Measurements from ENCODE around the gene LGR5. TPM values are rescaled to one million over a fixed set of nuclear protein-coding genes. Genes with fewer than 3 reads are reported as not detected.

The LGR5 gene
- polyA plus RNA-seq, 1 donor (not counting 4 experiments of a cell fraction or from before 2014, with no cell fraction given) = 0.05 TPM

DNA sequence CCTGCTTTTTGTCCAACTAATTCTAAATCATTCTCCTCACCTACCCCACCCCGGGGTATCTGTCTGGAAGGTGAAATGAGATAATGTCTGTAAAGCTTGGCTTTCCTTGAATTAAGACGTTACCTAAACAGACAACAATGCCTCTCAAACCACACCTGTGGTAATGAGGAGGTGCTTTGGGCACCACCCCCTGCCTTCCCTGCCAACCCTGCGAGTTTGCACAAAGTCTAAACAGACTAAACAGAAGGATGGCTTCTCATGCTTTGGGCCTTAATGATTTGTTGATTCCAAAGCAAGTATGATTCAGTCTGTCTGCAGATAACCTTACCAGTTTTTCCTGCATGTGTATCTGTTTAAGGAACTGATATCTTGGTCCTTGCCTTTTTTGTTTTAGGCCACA is 141.6 kb downstream of the LGR5 start:
- DNase-seq (ENCODE audit: low read depth, low spot score) = peak; percentile 59
- H3K36me3 ChIP-seq (ENCODE audit: control insufficient read depth in 2 of 2, extremely low read depth in 1 of 2, insufficient read depth in 2 of 2, low read length in 2 of 2) = no peaks in the 10 kb centered on the region
- no peaks in the 10 kb centered on the region for H3K27me3 ChIP-seq (ENCODE audit: control insufficient read depth, extremely low read depth, insufficient read depth, low read length)

DNA sequence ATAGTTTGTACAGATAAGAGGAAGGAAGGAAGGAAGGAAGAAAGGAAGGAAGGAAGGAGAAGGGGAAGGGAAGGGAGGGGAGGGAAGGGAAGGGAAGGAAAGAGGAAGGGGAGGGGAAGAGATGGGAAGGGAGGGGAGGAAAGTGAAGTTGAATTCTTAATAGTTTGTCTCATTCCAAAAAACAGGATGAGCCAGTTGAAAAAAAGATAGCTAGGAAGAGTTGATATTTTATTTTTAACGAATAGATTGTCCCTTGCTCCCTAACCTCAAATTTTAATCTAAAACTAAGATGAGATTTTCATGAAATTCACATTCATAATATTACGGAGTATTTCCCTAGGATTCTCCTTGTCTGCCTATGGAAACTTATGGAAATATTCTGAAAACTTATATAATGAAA is 143.3 kb downstream of the LGR5 start:
- no peak for FAIRE-seq
- Histone ChIP-seq H4K20me1 (ENCODE audit: control insufficient read depth, extremely low read depth, insufficient read depth, low read length) (no peaks in the 10 kb centered on the region), H3K27ac (ENCODE audit: control insufficient read depth, insufficient read depth, low read length) (no peak overlapping the region), H3K4me2 (ENCODE audit: control insufficient read depth, extremely low read depth, insufficient read depth, low read depth, low read length) (no peak overlapping the region), H3K4me3 (ENCODE audit: control insufficient read depth in 2 of 3, extremely low read depth in 1 of 3, insufficient read depth in 2 of 3, low read depth in 1 of 3, low read length in 3 of 3) (no peak overlapping the region), H3K9me3 (ENCODE audit: control insufficient read depth, low read depth, low read length) (no peaks in the 10 kb centered on the region), H3K4me1 (ENCODE audit: control insufficient read depth, extremely low read depth, insufficient read depth, low read length) (peaks cover 43% of the 10 kb centered on the region), H2AFZ (ENCODE audit: control insufficient read depth, low read length) (no peak overlapping the region), H3K9me1 (ENCODE audit: control insufficient read depth, extremely low read depth, insufficient read depth, low read length) (no peaks in the 10 kb centered on the region), H3K27me3 (ENCODE audit: control insufficient read depth, extremely low read depth, insufficient read depth, low read length) (no peaks in the 10 kb centered on the region), H3K9ac (ENCODE audit: control insufficient read depth, extremely low read depth, insufficient read depth, low read length) (no peak overlapping the region), H3K79me2 (ENCODE audit: control insufficient read depth, insufficient read depth, low read length) (no peaks in the 10 kb centered on the region), H3K36me3 (ENCODE audit: control insufficient read depth in 2 of 2, extremely low read depth in 1 of 2, insufficient read depth in 2 of 2, low read length in 2 of 2) (no peaks in the 10 kb centered on the region)
- DNase-seq (ENCODE audit: low read depth, low spot score) = no peak
- dilution Hi-C loops (cut with MboI; ENCODE audit: extremely low pct_ligation_motif_present, low sequenced_read_pairs) = no loop called here
- TF ChIP-seq, protein P1, sequence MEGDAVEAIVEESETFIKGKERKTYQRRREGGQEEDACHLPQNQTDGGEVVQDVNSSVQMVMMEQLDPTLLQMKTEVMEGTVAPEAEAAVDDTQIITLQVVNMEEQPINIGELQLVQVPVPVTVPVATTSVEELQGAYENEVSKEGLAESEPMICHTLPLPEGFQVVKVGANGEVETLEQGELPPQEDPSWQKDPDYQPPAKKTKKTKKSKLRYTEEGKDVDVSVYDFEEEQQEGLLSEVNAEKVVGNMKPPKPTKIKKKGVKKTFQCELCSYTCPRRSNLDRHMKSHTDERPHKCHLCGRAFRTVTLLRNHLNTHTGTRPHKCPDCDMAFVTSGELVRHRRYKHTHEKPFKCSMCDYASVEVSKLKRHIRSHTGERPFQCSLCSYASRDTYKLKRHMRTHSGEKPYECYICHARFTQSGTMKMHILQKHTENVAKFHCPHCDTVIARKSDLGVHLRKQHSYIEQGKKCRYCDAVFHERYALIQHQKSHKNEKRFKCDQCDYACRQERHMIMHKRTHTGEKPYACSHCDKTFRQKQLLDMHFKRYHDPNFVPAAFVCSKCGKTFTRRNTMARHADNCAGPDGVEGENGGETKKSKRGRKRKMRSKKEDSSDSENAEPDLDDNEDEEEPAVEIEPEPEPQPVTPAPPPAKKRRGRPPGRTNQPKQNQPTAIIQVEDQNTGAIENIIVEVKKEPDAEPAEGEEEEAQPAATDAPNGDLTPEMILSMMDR (optimal IDR thresholded peaks at IDR 0.05 in 1 of 3, IDR thresholded peaks at IDR 0.05 in 1 of 3, conservative IDR thresholded peaks at IDR 0.05 in 1 of 3; ENCODE audit: extremely low read depth in 1 of 3, insufficient read depth in 2 of 3, low read length in 3 of 3) = no peak
- no peak for TF ChIP-seq EZH2 (IDR thresholded peaks at IDR 0.05; ENCODE audit: low read length)

More for the DNA sequence above, 141.6 kb downstream of the LGR5 start:
- Histone ChIP-seq H3K9me3 (ENCODE audit: control insufficient read depth, low read depth, low read length) (no peaks in the 10 kb centered on the region), H3K9ac (ENCODE audit: control insufficient read depth, extremely low read depth, insufficient read depth, low read length) (peak overlapping the region; percentile 48), H2AFZ (ENCODE audit: control insufficient read depth, low read length) (peak overlapping the region; percentile 66), H3K79me2 (ENCODE audit: control insufficient read depth, insufficient read depth, low read length) (no peaks in the 10 kb centered on the region), H3K4me2 (ENCODE audit: control insufficient read depth, extremely low read depth, insufficient read depth, low read depth, low read length) (peak overlapping the region; percentile 70), H3K27ac (ENCODE audit: control insufficient read depth, insufficient read depth, low read length) (peak overlapping the region; percentile 79), H3K4me1 (ENCODE audit: control insufficient read depth, extremely low read depth, insufficient read depth, low read length) (peaks cover 34% of the 10 kb centered on the region), H4K20me1 (ENCODE audit: control insufficient read depth, extremely low read depth, insufficient read depth, low read length) (no peaks in the 10 kb centered on the region), H3K9me1 (ENCODE audit: control insufficient read depth, extremely low read depth, insufficient read depth, low read length) (no peaks in the 10 kb centered on the region), H3K4me3 (ENCODE audit: control insufficient read depth in 2 of 3, extremely low read depth in 1 of 3, insufficient read depth in 2 of 3, low read depth in 1 of 3, low read length in 3 of 3) (peak overlapping the region in 2 of 3 experiments; percentile 23 to 32)
- dilution Hi-C loops (cut with MboI; ENCODE audit: extremely low pct_ligation_motif_present, low sequenced_read_pairs) = no loop called here
- FAIRE-seq = peak; percentile 99
- no peak for TF ChIP-seq EZH2 (IDR thresholded peaks at IDR 0.05; ENCODE audit: low read length)
- TF ChIP-seq, protein P1 (optimal IDR thresholded peaks at IDR 0.05 in 1 of 3, IDR thresholded peaks at IDR 0.05 in 1 of 3, conservative IDR thresholded peaks at IDR 0.05 in 1 of 3; ENCODE audit: extremely low read depth in 1 of 3, insufficient read depth in 2 of 3, low read length in 3 of 3) = no peak
